ENCODE results near the gene GRID1. TPM values are rescaled to one million over a fixed set of nuclear protein-coding genes. Genes with fewer than 3 reads are reported as not detected.

GRID1 gene
- total RNA-seq, 1 donor, result not detected

- H3K4me3 ChIP-seq (ENCODE audit: low read depth, low read length), result no peak overlapping the region
- TF ChIP-seq CTCF (IDR thresholded peaks at IDR 0.05; ENCODE audit: insufficient read depth, low read length), result no peak
- DNase-seq (ENCODE audit: low read depth), result no peak
These were observed 745.8 kb downstream of the GRID1 start for GRCh38 chr10:85620807-85621206.

DNA sequence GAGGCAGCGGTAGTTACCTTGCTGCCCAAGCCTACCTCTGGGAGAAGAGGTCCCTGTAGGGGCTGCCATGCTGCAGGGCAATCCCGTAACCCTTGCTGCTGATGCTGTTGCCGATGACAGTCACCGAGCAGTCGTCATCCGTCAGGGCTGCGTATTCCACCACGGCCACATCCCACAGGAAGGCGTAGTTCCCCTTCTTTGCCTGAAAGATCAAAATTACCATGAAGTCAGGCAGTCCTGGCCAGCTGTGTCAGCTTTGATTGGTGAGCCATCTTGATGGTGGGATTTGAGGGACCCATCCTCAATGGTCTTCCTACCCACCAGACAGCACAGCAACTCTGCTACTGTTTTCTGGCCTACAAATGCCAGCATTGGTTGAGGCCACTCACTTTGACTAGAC lies 746.8 kb downstream of the GRID1 start:
- H3K4me3 ChIP-seq (ENCODE audit: low read depth, low read length), result no peak overlapping the region
- DNase-seq (ENCODE audit: low read depth), result no peak
- no peak for TF ChIP-seq CTCF (IDR thresholded peaks at IDR 0.05; ENCODE audit: insufficient read depth, low read length)

GRCh38 chr10:85618841-85619240 lies 747.8 kb downstream of the GRID1 start:
- no peak overlapping the region for H3K4me3 ChIP-seq (ENCODE audit: low read depth, low read length)
- no peak for DNase-seq (ENCODE audit: low read depth)
- TF ChIP-seq CTCF (IDR thresholded peaks at IDR 0.05; ENCODE audit: insufficient read depth, low read length), result no peak

GRCh38 chr10:85617751-85618546 lies 748.6 kb downstream of the GRID1 start:
- no peak overlapping the region for H3K4me3 ChIP-seq (ENCODE audit: low read depth, low read length)
- no peak for TF ChIP-seq CTCF (IDR thresholded peaks at IDR 0.05; ENCODE audit: insufficient read depth, low read length)
- no peak for DNase-seq (ENCODE audit: low read depth)

DNA sequence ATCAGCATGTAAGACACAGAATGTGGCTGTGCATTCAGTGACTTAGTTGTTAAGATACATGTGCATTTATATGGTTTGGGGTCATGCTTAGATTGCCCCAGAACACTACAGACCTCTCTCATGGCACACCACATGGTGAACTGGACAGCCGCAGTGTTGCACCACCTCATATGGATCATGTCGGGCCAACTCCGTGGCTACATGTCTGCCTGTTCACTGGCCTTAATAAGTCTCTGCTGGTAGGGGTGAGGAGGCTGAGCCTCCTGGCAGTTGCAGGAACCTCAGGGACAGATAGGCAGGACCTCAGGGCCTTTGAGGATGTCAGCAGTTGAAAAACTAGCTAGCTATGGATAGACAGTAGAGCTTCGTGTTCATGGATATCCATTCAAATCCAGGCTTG lies 751.0 kb downstream of the GRID1 start:
- DNase-seq (ENCODE audit: low read depth), result no peak
- TF ChIP-seq CTCF (IDR thresholded peaks at IDR 0.05; ENCODE audit: insufficient read depth, low read length), result no peak
- no peak overlapping the region for H3K4me3 ChIP-seq (ENCODE audit: low read depth, low read length)

- TF ChIP-seq CTCF (IDR thresholded peaks at IDR 0.05; ENCODE audit: insufficient read depth, low read length), result no peak
These were observed 751.6 kb downstream of the GRID1 start for GRCh38 chr10:85614981-85615380.

DNA sequence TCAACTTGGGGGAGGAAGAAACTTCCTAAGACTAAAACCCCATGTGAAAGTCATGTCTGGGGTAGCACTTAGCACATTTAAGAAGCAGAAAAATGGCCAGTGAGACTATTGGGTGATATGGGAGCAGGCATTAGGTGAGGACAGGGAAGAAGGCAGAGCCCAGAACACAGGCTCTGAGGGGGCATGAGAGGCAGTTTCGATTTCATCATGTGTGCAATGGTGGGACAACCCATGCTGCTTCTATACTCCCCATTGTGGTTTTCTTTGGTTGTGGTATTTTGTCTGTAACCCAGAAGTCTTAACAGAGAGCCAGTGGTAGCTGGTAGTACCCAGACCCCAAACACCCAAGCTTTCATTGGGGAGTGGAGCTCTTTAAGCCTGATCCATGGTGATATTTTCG lies 752.0 kb downstream of the GRID1 start:
- DNase-seq (ENCODE audit: low read depth), result no peak
- TF ChIP-seq CTCF (IDR thresholded peaks at IDR 0.05; ENCODE audit: insufficient read depth, low read length), result no peak
- H3K4me3 ChIP-seq (ENCODE audit: low read depth, low read length), result no peak overlapping the region

More at GRCh38 chr10:85614981-85615380, 751.6 kb downstream of the GRID1 start:
- no peak for DNase-seq (ENCODE audit: low read depth)
- H3K4me3 ChIP-seq (ENCODE audit: low read depth, low read length), result no peak overlapping the region

All from fibroblast of the aortic adventitia (primary cell).